Upper lobe of left lung (tissue), 4 donors: ENCODE measurements around the gene RSPRY1.

Source experiments
- EP300 ChIP-seq, 4 donors: sonication (generic); formaldehyde crosslinking; IDR thresholded peaks; one replicate each; pipeline ENCODE4 v1.5.1; 2017; ENCODE audit warnings: antibody characterized with exemption in 4 of 4, control low read depth in 2 of 4
- POLR2AphosphoS5 ChIP-seq, 2 donors: sonication (generic); formaldehyde crosslinking; IDR thresholded peaks; one replicate each; pipeline ENCODE4 v1.5.1; 2017; ENCODE audit warnings: antibody characterized with exemption in 2 of 2
- TF ChIP-seq, protein P1 (sequence below), 6 experiments: fragments of 450-650 bp in 4 of 6; fragments of 200-600 bp in 2 of 6; sonication (generic) in 2 of 6; IDR thresholded peaks; one replicate each; pipeline ENCODE4 v1.5.1; 2016 to 2019; ENCODE audit warnings: antibody characterized with exemption in 6 of 6

DNA sequence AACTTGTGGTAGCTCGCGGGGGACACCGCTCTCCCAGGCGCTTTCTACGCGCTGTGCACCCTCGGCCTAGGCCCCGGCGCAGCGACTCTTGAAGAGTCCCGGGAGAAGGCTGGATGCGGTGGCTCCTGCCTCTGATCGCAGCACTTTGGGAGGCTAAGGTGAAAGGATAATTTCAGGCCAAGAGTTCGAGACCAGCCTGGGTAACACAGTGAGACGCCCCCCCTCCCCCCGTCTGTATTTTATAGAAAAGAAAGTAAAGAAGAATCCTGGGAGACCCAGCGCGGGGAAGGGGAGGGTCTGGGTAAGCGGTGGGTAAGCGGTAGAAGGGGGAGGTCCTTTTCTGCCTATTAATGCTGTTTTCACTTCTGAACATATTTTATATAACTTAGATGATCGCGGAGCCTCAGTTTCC lies 98.8 kb downstream of the RSPRY1 start:
- TF ChIP-seq, protein P1, sequence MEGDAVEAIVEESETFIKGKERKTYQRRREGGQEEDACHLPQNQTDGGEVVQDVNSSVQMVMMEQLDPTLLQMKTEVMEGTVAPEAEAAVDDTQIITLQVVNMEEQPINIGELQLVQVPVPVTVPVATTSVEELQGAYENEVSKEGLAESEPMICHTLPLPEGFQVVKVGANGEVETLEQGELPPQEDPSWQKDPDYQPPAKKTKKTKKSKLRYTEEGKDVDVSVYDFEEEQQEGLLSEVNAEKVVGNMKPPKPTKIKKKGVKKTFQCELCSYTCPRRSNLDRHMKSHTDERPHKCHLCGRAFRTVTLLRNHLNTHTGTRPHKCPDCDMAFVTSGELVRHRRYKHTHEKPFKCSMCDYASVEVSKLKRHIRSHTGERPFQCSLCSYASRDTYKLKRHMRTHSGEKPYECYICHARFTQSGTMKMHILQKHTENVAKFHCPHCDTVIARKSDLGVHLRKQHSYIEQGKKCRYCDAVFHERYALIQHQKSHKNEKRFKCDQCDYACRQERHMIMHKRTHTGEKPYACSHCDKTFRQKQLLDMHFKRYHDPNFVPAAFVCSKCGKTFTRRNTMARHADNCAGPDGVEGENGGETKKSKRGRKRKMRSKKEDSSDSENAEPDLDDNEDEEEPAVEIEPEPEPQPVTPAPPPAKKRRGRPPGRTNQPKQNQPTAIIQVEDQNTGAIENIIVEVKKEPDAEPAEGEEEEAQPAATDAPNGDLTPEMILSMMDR (IDR thresholded peaks at IDR 0.05), result no peak
- TF ChIP-seq EP300 (IDR thresholded peaks at IDR 0.05), result no peak
- TF ChIP-seq POLR2AphosphoS5 (IDR thresholded peaks at IDR 0.05), result no peak
